Upper lobe of right lung (tissue), 1 donor: ENCODE data around the gene FAM50A. TPM values are rescaled to one million over a fixed set of nuclear protein-coding genes. Genes with fewer than 3 reads are reported as not detected.

Experiments used
- ATAC-seq: fragments of 200-7000 bp; cut with Tn5 transposase; one replicate; pipeline ENCODE4 v1.9.1; 2020; ENCODE audit warnings: mild to moderate bottlenecking, moderate library complexity
- DNase-seq: peaks from one replicate; pipeline ENCODE4 v3.0.0-alpha.2; 2020
- H3K27ac ChIP-seq: fragments of 200-600 bp; one replicate; pipeline ENCODE4 v1.8.0; 2022
- H3K27me3 ChIP-seq: fragments of 200-600 bp; one replicate; pipeline ENCODE4 v1.8.0; 2022; ENCODE audit warnings: mild to moderate bottlenecking
- H3K36me3 ChIP-seq: fragments of 200-600 bp; one replicate; pipeline ENCODE4 v1.8.0; 2022
- H3K4me1 ChIP-seq: fragments of 200-600 bp; one replicate; pipeline ENCODE4 v1.8.0; 2022
- H3K4me3 ChIP-seq: fragments of 200-600 bp; one replicate; pipeline ENCODE4 v1.8.0; 2022; ENCODE audit warnings: mild to moderate bottlenecking
- H3K9me3 ChIP-seq: fragments of 200-600 bp; one replicate; pipeline ENCODE4 v1.8.0; 2022
- CTCF ChIP-seq: fragments of 200-600 bp; IDR thresholded peaks from one replicate; pipeline ENCODE4 v1.8.0; 2022; ENCODE audit warnings: antibody characterized with exemption
- intact Hi-C: fragments of 100-400 bp; cut with DNase I; formaldehyde crosslinking; loops from one replicate; pipeline ENCODE4 v1.11.0; 2022
- total RNA-seq: library from RNA; stranded (reverse); fragmentation: NEBNext Ultra II Directional; extraction: Animal tissue kit (Norgen Biotek cat#: 25700); gene quantifications from one replicate; pipeline ENCODE4 v1.2.1, GENCODE V29; 2021
- donor health status: DM: no; HTN: yes; CAD: no; lungs with severe emphysema.

FAM50A gene
- total RNA-seq, 1 donor from 2014 or later: 82.0 TPM

- no peak overlapping the region for H3K4me3 ChIP-seq
- no peaks in the 10 kb centered on the region for H3K9me3 ChIP-seq
- DNase-seq (no peak), ATAC-seq (no peak)
- H3K4me1 ChIP-seq: no peaks in the 10 kb centered on the region
- no peak overlapping the region for H3K27ac ChIP-seq
- H3K36me3 ChIP-seq: peaks cover 5% of the 10 kb centered on the region
- TF ChIP-seq CTCF: no peak
- intact Hi-C loops: no loop called here
- H3K27me3 ChIP-seq: no peaks in the 10 kb centered on the region
Observed at GRCh38 chrX:154471839-154472684, 28.1 kb downstream of the FAM50A start.

- Histone ChIP-seq H3K4me3 (no peak overlapping the region), H3K36me3 (peaks cover 5% of the 10 kb centered on the region), H3K4me1 (no peaks in the 10 kb centered on the region), H3K27me3 (no peaks in the 10 kb centered on the region), H3K27ac (no peak overlapping the region), H3K9me3 (no peaks in the 10 kb centered on the region)
- DNase-seq: no peak
- intact Hi-C loops: no loop called here
- no peak for TF ChIP-seq CTCF
- ATAC-seq: no peak
Observed at GRCh38 chrX:154472685-154473632, 29.0 kb downstream of the FAM50A start.

- no peak for TF ChIP-seq CTCF
- Histone ChIP-seq H3K27ac (no peak overlapping the region), H3K27me3 (no peaks in the 10 kb centered on the region), H3K36me3 (peaks cover 5% of the 10 kb centered on the region), H3K4me3 (no peak overlapping the region), H3K4me1 (no peaks in the 10 kb centered on the region), H3K9me3 (no peaks in the 10 kb centered on the region)
- DNase-seq: no peak
- intact Hi-C loops: no loop called here
- no peak for ATAC-seq
Observed at GRCh38 chrX:154473683-154474082, 29.7 kb downstream of the FAM50A start.

- Histone ChIP-seq H3K36me3 (no peaks in the 10 kb centered on the region), H3K9me3 (no peaks in the 10 kb centered on the region), H3K27me3 (no peaks in the 10 kb centered on the region), H3K4me3 (no peak overlapping the region), H3K27ac (no peak overlapping the region), H3K4me1 (no peaks in the 10 kb centered on the region)
- DNase-seq (peak; percentile 10), ATAC-seq (no peak)
- intact Hi-C loops: no loop called here
- TF ChIP-seq CTCF: no peak
Observed at GRCh38 chrX:154476821-154477220, 32.9 kb downstream of the FAM50A start.

- ATAC-seq (no peak), DNase-seq (peak; percentile 57)
- Histone ChIP-seq H3K36me3 (no peaks in the 10 kb centered on the region), H3K27ac (peak overlapping the region; percentile 80), H3K27me3 (no peaks in the 10 kb centered on the region), H3K4me3 (peak overlapping the region; percentile 51), H3K4me1 (no peaks in the 10 kb centered on the region), H3K9me3 (no peaks in the 10 kb centered on the region)
- intact Hi-C loops: no loop called here
- TF ChIP-seq CTCF: no peak
Observed at GRCh38 chrX:154477891-154478477, 34.0 kb downstream of the FAM50A start.
